ENCODE measurements around the gene ZNF143. TPM values are rescaled to one million over a fixed set of nuclear protein-coding genes. Genes with fewer than 3 reads are reported as not detected.

The ZNF143 gene
- polyA plus RNA-seq, 1 donor from 2014 or later, result 18.9 TPM

DNA sequence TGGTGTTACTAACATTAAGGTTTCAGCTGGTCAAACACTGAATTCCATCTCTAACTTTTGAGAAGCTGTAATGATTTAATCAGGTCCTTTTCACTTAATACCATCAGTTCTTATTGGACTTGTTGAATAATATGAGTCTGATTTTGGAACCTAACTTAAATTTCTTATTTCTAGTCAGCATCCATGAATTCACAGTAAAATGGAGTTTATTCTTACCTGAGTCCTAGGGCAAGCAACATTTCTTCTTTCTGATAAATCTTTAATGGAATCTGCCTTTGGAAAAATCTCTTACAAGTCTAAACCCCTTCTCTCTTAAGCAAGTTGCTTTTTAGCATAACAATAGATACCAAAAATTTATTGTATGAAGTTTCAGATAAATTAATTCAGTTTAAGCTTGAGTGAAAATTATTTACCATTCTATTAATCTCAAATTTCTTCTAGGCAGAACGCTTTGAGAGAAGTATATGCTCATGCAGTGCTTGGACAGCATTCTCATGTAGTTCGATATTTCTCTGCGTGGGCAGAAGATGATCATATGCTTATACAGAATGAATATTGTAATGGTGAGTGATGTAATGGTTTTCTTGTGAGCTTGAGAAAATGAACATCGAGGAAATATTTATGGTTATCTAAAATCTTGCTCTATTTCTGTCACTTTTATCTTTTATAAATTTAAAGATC lies 116.0 kb downstream of the ZNF143 start:
- Histone ChIP-seq H3K9me3 (ENCODE audit: low read length) (no peaks in the 10 kb centered on the region), H3K4me2 (ENCODE audit: low read length) (no peak overlapping the region), H3F3A (ENCODE audit: insufficient read depth, low read length, poor library complexity, severe bottlenecking) (no peaks in the 10 kb centered on the region), H3K27ac (ENCODE audit: low read length) (no peak overlapping the region), H3K9me2 (ENCODE audit: insufficient read depth, low read length) (no peaks in the 10 kb centered on the region), H2AFZ (ENCODE audit: low read depth, low read length) (no peak overlapping the region), H4K20me1 (ENCODE audit: insufficient read depth) (no peaks in the 10 kb centered on the region), H3K79me2 (replicated peaks; ENCODE audit: insufficient read depth, low read length) (peaks cover 57% of the 10 kb centered on the region), H3K27me3 (ENCODE audit: insufficient read depth, low read depth, low read length) (no peaks in the 10 kb centered on the region), H3K36me3 (ENCODE audit: insufficient read depth, low read length) (no peaks in the 10 kb centered on the region), H3K9ac (ENCODE audit: low read length) (no peak overlapping the region), H3K4me3 (ENCODE audit: low read length) (peak overlapping the region; percentile 80)
- TF ChIP-seq, protein P1, sequence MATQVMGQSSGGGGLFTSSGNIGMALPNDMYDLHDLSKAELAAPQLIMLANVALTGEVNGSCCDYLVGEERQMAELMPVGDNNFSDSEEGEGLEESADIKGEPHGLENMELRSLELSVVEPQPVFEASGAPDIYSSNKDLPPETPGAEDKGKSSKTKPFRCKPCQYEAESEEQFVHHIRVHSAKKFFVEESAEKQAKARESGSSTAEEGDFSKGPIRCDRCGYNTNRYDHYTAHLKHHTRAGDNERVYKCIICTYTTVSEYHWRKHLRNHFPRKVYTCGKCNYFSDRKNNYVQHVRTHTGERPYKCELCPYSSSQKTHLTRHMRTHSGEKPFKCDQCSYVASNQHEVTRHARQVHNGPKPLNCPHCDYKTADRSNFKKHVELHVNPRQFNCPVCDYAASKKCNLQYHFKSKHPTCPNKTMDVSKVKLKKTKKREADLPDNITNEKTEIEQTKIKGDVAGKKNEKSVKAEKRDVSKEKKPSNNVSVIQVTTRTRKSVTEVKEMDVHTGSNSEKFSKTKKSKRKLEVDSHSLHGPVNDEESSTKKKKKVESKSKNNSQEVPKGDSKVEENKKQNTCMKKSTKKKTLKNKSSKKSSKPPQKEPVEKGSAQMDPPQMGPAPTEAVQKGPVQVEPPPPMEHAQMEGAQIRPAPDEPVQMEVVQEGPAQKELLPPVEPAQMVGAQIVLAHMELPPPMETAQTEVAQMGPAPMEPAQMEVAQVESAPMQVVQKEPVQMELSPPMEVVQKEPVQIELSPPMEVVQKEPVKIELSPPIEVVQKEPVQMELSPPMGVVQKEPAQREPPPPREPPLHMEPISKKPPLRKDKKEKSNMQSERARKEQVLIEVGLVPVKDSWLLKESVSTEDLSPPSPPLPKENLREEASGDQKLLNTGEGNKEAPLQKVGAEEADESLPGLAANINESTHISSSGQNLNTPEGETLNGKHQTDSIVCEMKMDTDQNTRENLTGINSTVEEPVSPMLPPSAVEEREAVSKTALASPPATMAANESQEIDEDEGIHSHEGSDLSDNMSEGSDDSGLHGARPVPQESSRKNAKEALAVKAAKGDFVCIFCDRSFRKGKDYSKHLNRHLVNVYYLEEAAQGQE (IDR thresholded peaks at IDR 0.05; ENCODE audit: borderline replicate concordance), result no peak
- TF ChIP-seq RAD21 (conservative IDR thresholded peaks at IDR 0.05), result no peak
- no peak for TF ChIP-seq MXI1 (conservative IDR thresholded peaks at IDR 0.05; ENCODE audit: poor library complexity, severe bottlenecking)
- TF ChIP-seq TAF1 (IDR thresholded peaks at IDR 0.05; ENCODE audit: low read depth), result no peak
- no peak for TF ChIP-seq SMC3 (conservative IDR thresholded peaks at IDR 0.05; ENCODE audit: poor library complexity)
- no peak for TF ChIP-seq EP300 (conservative IDR thresholded peaks at IDR 0.05; ENCODE audit: poor library complexity, severe bottlenecking)
- no peak for TF ChIP-seq POLR2AphosphoS5 (IDR thresholded peaks at IDR 0.05)
- TF ChIP-seq, protein P2, sequence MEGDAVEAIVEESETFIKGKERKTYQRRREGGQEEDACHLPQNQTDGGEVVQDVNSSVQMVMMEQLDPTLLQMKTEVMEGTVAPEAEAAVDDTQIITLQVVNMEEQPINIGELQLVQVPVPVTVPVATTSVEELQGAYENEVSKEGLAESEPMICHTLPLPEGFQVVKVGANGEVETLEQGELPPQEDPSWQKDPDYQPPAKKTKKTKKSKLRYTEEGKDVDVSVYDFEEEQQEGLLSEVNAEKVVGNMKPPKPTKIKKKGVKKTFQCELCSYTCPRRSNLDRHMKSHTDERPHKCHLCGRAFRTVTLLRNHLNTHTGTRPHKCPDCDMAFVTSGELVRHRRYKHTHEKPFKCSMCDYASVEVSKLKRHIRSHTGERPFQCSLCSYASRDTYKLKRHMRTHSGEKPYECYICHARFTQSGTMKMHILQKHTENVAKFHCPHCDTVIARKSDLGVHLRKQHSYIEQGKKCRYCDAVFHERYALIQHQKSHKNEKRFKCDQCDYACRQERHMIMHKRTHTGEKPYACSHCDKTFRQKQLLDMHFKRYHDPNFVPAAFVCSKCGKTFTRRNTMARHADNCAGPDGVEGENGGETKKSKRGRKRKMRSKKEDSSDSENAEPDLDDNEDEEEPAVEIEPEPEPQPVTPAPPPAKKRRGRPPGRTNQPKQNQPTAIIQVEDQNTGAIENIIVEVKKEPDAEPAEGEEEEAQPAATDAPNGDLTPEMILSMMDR (IDR thresholded peaks at IDR 0.05; ENCODE audit: poor library complexity, severe bottlenecking), result no peak
- no peak for TF ChIP-seq EZH2 (IDR thresholded peaks at IDR 0.05; ENCODE audit: borderline replicate concordance, insufficient read depth, low read length, poor library complexity, severe bottlenecking)

DNA sequence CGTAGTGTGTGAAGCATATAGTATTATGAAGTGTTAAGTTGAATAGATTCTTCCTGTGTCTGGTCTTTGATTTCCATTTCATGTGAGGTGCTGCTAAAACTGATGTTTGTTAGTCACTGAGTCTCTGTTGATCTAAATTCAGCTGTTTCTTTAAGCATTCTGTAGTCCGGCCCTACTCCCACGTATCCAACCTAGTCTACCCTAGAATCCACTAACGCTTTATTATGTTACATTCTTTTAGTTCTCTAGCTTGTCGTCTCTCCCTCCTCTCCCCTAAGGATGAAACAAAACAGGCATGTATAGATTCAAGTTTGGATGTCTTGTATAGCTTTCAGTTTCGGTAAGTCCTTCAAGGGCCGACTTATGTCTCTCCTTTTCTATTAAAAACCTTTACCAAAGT lies 116.7 kb downstream of the ZNF143 start:
- no peak overlapping the region for H3K27ac ChIP-seq (ENCODE audit: low read length)
- no peak overlapping the region for H3K9ac ChIP-seq (ENCODE audit: low read length)
- no peak overlapping the region for H2AFZ ChIP-seq (ENCODE audit: low read depth, low read length)

More for the DNA sequence above, 116.7 kb downstream of the ZNF143 start:
- Histone ChIP-seq H3K9me2 (ENCODE audit: insufficient read depth, low read length) (no peaks in the 10 kb centered on the region), H3K4me2 (ENCODE audit: low read length) (no peak overlapping the region), H3K9me3 (ENCODE audit: low read length) (no peaks in the 10 kb centered on the region), H3K79me2 (replicated peaks; ENCODE audit: insufficient read depth, low read length) (peaks cover 57% of the 10 kb centered on the region), H3K4me3 (ENCODE audit: low read length) (no peak overlapping the region), H3F3A (ENCODE audit: insufficient read depth, low read length, poor library complexity, severe bottlenecking) (no peaks in the 10 kb centered on the region), H3K36me3 (ENCODE audit: insufficient read depth, low read length) (no peaks in the 10 kb centered on the region), H4K20me1 (ENCODE audit: insufficient read depth) (no peaks in the 10 kb centered on the region), H3K27me3 (ENCODE audit: insufficient read depth, low read depth, low read length) (no peaks in the 10 kb centered on the region)
- TF ChIP-seq TAF1 (IDR thresholded peaks at IDR 0.05; ENCODE audit: low read depth), result no peak
- no peak for TF ChIP-seq RAD21 (conservative IDR thresholded peaks at IDR 0.05)
- no peak for TF ChIP-seq EZH2 (IDR thresholded peaks at IDR 0.05; ENCODE audit: borderline replicate concordance, insufficient read depth, low read length, poor library complexity, severe bottlenecking)
- no peak for TF ChIP-seq EP300 (conservative IDR thresholded peaks at IDR 0.05; ENCODE audit: poor library complexity, severe bottlenecking)
- TF ChIP-seq, protein P2 (IDR thresholded peaks at IDR 0.05; ENCODE audit: poor library complexity, severe bottlenecking), result no peak
- TF ChIP-seq MXI1 (conservative IDR thresholded peaks at IDR 0.05; ENCODE audit: poor library complexity, severe bottlenecking), result no peak
- TF ChIP-seq, protein P1 (IDR thresholded peaks at IDR 0.05; ENCODE audit: borderline replicate concordance), result no peak
- no peak for TF ChIP-seq SMC3 (conservative IDR thresholded peaks at IDR 0.05; ENCODE audit: poor library complexity)
- TF ChIP-seq POLR2AphosphoS5 (IDR thresholded peaks at IDR 0.05), result no peak

All from neural cell (in vitro differentiated cells).